ENCODE data around the gene TRIM14.

- no peak for TF ChIP-seq FOXM1 (IDR thresholded peaks at IDR 0.05; ENCODE audit: borderline replicate concordance)
- no peak for TF ChIP-seq TARDBP (IDR thresholded peaks at IDR 0.05)
- TF ChIP-seq FOXA1 (IDR thresholded peaks at IDR 0.05): no peak
- TF ChIP-seq ELF4 (IDR thresholded peaks at IDR 0.05): no peak
- no peak for TF ChIP-seq NFRKB (IDR thresholded peaks at IDR 0.05)
- TF ChIP-seq SUZ12 (IDR thresholded peaks at IDR 0.05): no peak
- no peak for TF ChIP-seq BHLHE40 (IDR thresholded peaks at IDR 0.05; ENCODE audit: borderline replicate concordance)
- no peak for TF ChIP-seq ZNF384 (IDR thresholded peaks at IDR 0.05)
- no peak for TF ChIP-seq SP1 (IDR thresholded peaks at IDR 0.05)
- no peak for TF ChIP-seq CTBP1 (IDR thresholded peaks at IDR 0.05; ENCODE audit: borderline replicate concordance)
- no peak for TF ChIP-seq HDGF (IDR thresholded peaks at IDR 0.05; ENCODE audit: borderline replicate concordance)
- TF ChIP-seq FOXK2 (IDR thresholded peaks at IDR 0.05): no peak
- TF ChIP-seq ARNT (IDR thresholded peaks at IDR 0.05): no peak
Measured at GRCh38 chr9:98150721-98151120, 31.7 kb upstream of the TRIM14 start.

Data from HEK293T (cell line).